HG02885 (cell line): ENCODE measurements around the gene MAML3.

ENCODE experiments used
- ATAC-seq: cut with Tn5 transposase; IDR thresholded peaks from one replicate; pipeline ENCODE4 v1.9.1; 2021; ENCODE audit warnings: mild to moderate bottlenecking; ENCODE audit not compliant: unreplicated experiment, poor library complexity

MAML3 gene

GRCh38 chr4:139975830-139976272 lies 178.1 kb downstream of the MAML3 start:
- no peak for ATAC-seq

DNA sequence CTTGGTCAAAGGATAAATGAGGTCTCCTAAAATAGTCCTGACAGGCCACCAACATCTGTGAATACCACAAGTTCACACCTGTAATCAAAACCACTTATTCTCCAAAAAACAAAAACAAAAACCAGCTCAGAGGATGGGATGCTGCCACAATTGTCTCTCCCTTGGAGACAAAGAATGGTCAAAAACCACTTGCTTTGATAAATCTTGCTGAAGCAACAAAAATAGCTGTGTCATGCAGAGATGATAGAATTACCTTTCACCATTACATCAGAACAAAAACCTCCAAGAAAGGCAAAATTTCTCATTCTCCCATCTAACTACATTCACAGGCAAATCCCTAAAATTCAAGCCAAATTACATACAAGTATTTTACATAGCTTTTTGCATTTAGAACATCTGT lies 180.4 kb downstream of the MAML3 start:
- no peak for ATAC-seq

DNA sequence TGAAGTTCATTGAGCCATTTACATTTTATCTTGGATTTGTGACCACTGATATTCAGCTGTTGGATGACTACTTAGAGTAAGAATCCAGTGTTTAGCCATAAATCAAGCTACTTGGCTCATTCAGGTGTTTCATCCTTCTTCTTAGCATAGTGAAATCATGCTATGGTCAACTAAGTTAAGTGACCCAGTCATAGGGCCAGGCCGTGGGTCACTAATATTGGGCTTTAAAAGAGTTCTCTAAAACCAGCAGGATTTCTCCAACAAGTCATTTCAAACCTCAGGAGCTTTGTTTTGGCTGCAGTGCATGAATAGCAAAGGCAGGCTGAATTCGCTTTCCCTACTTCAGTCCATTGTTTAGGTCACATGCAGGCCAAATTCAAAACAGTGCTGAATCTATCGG lies 181.0 kb downstream of the MAML3 start:
- no peak for ATAC-seq

- peak; percentile 45 for ATAC-seq
These were observed 181.7 kb downstream of the MAML3 start for GRCh38 chr4:139972305-139972704.

DNA sequence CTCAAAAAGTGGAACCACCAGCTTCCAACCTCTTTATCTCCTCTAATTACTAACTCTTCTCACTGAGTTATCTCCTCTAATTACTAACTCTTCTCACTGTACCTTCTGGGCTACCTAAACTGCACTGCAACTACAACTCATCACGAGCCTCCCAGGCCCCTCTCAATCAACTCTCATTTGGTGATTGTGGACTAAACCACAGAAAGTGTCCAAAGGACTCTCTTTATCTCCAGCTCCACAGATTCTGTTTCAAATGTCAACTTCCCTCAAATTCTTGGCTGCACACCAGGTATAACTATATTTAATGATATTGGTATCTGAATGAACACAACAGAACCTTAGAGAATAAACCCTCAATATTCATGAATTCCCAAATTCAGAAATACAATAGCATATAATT lies 182.9 kb downstream of the MAML3 start:
- no peak for ATAC-seq

DNA sequence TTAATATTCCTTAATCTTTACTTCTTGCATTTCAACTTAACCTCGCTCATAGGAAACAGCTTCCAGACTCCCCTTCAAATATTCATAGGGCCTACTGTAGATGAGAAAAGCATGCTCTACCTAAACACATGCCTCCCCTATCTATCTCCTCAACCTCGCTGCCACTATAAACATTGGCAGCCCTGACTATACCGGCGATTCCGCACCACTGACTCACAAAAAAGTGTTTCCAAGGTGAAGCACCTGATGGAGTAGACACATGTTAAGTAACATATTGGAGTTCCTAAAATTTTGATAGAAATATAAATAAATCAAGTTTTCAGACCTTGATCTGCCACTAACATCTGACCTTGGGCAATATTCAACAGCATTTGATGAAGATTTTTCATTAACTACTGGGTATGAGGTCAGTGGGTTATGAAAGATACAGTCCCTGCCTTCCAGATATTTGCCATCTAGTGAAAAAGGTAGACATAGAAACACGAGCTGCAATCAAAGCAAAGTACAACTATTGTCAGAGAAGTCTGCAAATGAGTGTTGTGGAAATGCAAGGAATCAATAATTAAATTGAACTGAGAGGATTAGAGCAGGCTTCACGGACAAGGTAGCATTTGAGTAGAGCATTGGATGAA lies 184.2 kb downstream of the MAML3 start:
- no peak for ATAC-seq

DNA sequence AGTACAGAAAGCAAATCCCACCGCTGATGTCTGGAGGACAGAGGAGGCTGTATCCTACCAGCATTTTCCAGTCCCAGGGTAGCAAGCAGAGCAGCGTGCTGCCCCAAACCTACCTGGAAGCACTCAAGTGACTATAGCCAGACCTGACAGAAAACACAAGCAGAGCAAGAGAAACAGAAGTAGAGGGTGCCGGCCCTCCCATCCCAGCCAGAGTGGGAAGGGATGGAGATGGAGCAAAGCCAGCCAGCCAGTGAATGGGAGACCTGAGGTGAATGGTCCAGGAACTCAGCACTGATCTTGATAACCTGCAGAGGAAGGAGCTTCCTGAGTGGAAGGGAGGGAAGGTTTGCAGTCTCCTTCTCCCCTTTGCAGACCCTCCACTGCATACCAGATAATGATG lies 185.2 kb downstream of the MAML3 start:
- no peak for ATAC-seq

DNA sequence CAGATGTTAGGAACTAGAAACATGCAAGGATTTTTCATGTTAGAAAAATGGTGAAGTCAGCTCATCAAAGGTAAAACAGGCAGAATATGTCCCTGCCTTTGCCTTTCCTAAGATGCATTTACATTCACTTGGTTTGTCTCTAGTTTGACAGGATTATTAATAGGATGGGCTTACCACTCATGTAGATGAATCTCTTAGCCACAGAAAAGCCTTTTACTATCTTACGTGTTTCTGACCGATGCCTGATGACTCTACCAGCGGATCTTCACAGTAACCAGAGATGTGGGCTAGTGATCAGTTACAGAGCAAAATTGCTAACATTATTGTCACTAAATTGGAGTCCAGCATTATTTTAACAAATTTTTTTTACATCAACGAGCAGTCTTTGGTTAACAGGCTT lies 187.6 kb downstream of the MAML3 start:
- no peak for ATAC-seq

DNA sequence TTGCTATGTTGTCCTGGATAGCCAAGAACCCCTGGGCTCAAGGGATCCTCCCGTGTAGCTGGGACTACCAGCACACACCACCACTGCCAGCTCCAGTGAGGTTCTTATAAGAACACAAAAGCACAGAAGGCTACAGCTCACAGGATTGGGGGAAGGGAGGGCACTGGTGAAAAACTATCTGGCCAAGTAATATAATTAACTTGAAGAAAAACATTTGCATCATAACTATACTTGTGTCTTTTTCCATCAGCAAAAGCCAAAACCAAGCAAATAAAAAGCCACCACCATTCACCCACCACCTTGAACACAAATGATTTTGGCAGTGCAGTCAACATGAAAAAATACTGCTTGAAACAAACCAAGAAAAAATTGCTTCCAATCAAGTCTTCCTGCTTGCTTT lies 188.2 kb downstream of the MAML3 start:
- ATAC-seq = no peak

DNA sequence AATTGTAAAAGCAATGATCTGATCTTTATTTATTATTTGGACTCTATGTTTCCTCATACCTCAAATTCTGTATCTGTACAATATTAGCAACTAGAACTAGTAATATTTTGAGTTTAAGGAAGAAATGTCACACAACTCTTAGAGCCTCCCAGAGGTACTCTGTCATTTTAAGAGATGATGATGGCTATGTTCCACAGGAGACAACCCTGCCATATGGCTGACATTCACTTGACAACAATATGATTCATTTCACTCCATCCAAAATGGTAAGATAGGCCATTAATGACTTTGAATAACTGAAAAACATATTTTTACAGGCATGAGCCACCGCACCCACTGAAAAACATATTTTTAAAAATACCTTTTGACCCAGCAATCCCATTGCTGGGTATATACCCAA lies 190.3 kb downstream of the MAML3 start:
- ATAC-seq = no peak

DNA sequence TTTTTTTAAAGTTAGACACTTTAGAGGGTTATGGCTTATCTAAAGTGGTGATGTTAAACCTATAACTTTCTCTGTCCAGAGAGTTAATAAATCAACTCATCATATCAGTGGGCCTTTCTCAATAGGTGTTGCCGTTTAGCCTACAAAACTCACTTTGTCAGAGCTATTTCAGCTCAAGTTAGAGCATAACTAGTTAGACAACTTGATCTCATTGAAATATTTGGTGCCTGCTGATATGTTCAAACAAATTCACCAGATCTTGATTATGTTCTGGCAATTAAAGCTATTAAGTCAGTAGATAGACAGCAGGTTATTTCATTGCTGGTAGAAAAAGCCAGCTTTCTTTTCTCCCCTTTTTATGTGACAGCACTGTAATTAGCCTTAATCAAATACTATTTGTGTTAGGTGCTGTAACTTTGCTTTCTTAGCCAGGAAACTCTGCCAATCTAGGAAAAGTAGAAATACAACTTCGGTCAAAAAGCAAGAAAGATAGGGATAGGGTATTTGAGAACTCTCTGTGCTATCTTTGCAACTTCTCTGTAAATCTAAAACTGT lies 191.8 kb downstream of the MAML3 start:
- no peak for ATAC-seq

DNA sequence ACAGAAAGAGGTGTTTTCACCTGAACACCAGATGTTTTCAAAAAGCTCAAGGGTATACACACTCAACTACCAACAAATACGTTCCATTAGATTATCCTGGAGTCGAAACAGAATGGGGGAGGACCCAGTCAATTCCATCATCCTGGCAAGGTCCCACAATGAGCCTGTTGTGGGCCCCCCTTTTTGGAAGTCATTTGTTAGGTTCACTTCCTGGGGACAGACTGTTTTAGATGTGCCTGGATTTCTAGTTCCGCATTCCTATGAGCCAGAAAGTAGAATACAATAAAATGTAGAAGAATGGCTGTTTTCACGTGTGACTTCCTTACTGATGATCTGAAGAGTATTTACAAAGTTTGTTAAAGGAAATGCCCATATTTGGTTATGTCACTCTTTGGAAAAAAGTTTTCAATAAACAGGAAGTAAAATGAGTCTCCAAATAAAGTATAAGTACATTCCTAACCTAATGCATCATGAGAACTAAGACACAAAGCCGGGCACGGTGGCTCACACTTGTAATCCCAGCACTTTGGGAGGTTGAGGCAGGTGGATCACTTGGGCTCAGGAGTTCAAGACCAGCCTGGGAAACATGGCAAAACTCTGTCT lies 192.5 kb downstream of the MAML3 start:
- ATAC-seq = no peak

GRCh38 chr4:139959396-139959795 lies 194.6 kb downstream of the MAML3 start:
- ATAC-seq = no peak

DNA sequence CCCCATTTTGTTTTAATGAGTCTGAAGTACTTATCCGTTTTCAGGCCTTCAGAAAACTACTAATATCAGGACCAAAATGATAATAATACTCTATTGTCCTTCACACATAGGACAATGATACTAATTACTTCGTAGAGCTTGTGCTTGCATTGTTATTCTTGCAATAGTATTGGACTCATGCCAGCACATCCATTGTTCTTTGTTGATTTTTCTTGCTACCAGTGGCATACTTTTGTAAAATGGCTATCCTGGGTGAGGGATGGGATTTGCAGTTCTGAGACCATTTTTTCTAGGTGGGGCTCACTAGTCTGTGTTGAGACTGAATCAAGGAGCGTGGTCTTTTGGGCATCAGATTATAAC lies 195.3 kb downstream of the MAML3 start:
- ATAC-seq = no peak

GRCh38 chr4:139957986-139958738 lies 195.8 kb downstream of the MAML3 start:
- ATAC-seq = no peak

GRCh38 chr4:139957065-139957464 lies 196.9 kb downstream of the MAML3 start:
- no peak for ATAC-seq

DNA sequence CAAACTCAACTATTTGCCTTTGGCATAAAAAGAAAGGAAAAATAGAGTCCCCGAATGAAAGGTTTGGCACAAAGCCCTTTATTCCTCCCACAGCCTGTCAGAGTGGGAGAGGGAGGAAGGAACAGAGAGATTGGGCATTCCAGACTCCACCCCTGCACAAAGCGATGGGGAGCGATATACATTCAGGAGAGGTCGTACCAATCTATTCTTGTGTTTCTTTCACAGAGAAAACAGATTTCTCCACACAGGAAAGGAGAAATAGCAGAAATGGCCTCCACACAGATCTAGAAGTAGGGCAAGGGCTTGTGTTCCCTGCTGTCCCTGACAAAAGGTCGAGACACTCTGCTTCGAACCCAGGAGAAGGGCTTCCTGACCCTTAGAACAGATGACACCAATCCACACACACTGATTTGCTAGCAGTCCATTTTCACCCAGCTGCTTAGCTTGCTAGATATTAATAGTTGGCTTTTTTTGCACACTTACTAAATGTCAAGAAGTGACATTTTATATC lies 197.4 kb downstream of the MAML3 start:
- ATAC-seq = no peak

DNA sequence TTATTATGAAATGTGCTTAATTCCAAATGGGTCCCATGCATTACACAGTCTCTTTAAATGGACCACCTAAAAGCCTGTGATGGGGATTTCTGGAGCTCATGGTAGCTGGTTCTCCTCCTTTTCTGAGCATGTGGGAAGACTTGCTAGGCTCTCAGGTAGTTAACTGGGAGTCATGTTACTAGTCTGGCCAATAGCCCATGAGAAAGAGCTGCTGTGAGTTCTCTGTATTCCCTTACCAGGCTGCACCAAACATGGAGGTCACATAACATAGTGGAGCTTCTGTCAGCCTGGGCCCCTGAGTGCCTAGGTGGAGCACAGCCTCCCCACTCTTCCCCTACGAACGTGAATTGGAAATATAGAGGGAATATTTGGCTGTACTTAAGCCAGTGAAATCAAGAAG lies 198.4 kb downstream of the MAML3 start:
- no peak for ATAC-seq

DNA sequence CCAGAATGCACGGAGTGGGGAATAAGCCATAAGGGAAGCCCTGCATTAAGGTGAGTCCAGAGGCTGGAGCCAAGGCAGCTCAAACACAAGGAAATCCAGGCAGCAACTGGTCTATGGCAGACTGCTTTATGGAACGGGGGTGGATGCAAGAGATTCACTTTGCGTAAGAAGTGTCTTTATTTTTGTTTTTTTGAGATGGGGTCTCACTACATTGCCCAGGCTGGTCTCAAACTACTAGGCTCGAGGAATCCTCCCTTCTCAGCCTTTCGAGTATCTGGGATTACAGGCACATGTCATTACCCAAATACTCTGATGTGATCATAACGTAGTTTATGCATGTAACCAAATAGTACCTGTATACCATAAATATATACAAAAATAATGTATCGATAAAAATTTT lies 199.5 kb downstream of the MAML3 start:
- no peak for ATAC-seq

DNA sequence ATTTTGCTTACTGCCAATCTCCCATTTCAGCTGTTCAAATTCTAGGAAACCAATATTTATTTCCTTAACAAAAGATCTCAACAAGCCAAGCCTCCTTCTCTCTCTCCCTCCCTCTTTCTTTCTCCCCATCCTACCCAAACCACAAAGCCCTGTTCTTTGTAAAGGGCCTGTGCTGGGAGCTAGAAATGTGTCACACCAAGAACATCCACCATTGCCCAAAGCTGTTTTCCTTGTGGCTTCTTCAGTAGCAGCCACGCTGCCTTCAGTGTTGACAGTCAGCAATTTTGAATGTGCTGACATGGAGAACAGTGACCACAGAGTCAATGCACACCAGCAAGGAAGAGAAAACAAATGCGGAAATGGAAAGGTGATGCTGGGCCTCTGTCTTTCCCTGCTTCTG lies 203.0 kb downstream of the MAML3 start:
- peak; percentile 13 for ATAC-seq

DNA sequence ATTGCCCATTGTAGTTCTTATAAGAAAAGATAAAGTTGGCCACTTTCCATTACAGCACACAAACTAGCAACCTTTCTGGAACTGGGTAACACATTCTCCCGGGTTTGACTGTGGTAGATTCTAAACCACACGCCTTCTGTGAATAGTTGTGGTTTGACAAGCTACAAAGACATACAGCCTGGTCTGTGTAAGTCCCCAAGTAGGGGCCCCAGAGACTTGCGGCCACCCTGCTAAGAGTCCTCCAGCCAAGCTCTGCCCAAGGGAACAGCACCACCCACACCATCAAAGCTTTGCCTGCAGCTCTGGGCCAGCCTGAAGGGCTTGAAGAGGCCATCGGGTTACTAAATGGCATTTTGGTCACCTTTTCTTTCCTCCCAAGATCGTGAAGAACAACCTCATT lies 203.4 kb downstream of the MAML3 start:
- peak; percentile 90 for ATAC-seq
